ENCODE results near the gene ATP6V0D1. TPM values are rescaled to one million over a fixed set of nuclear protein-coding genes. Genes with fewer than 3 reads are reported as not detected.

Gene ATP6V0D1
- total RNA-seq, 1 donor from 2014 or later = 63.0 TPM

DNA sequence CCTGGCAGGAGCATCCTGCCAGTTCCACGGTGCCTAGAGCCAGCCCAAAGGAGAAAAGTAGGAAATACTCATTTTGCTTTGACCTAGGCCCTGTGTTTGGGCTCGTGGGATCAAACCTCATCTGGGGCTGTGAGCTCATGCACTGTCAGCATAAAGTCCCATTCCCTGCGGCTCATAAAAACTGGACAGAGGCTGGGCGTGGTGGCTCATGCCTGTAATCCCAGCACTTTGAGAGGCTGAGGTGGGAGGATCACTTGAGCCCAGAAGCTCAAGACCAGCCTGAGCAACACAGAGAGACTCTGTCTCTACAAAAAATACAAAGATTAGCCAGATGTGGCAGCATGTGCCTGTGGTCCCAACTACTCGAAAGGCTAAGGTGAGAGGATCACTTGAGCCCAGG lies 17.9 kb downstream of the ATP6V0D1 start:
- DNase-seq = no peak

DNA sequence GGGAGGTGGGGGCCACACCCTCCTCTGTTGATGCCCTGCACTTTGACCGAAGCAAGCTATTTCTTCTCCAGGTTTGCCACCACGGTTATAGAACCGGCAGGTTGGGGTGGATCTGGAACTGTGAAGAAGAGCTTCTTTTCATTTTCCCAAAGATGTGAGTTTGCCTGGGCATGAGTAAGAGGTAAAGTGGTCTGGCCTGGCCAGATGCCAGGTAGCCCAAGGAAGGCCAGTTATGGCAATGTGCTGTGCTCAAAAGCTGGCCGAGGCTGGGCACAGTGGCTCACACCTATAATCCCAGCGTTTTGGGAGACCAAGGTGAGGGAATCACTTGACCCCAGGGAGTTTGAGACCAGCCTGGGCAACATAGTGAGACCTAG lies 18.7 kb downstream of the ATP6V0D1 start:
- no peak for DNase-seq

DNA sequence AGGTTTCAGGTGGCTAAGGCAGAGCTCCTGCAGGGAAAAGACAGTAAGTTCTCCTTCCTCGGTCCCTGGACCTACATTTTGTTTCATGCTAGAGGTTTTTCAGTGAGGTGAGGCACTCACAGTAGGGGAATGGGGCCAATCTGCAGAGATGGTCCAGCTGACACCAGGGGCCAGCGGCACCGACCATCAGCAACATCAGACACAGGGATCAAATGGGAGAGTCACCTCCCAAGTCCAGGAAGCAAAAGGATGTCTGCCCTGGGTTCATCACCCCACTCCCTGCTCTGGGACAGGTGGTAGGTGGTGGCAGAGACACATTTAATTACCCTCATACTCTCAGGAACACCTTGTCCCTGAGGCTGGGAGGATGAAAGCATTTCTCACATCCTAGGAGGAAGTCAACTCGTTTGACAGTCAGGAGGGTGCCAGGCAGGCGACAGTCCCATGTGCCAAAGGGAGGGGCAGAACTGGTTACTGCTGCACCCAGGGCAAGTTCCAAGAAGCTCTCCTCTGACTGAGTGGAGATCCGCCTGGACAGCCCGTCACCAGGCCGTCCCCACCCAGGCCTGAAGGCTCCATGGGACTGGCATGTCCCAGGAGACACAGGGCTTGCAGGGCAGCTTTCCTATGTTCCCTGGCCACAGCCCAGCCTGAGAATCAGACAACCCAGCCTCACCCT lies 19.2 kb downstream of the ATP6V0D1 start:
- DNase-seq = no peak

DNA sequence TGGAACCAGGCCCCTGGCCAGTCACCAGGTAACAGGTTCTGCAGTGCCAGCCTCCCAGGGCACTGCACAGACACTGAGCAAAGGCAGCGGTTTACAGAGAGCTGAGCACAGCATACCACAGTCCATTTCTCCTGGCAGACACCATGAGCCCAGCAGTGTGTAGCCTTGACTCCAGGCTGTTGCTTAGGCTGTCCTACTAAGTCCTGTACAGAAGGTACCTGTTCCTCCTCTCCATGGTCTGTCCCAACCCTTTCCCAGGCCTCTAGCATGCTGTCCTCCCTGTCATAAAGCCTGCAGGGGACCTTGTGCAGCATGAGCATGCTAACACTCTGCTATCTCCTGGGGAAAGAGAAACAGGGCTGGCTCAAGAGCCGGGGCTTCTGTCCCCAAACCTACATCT lies 20.0 kb downstream of the ATP6V0D1 start:
- no peak for DNase-seq

DNA sequence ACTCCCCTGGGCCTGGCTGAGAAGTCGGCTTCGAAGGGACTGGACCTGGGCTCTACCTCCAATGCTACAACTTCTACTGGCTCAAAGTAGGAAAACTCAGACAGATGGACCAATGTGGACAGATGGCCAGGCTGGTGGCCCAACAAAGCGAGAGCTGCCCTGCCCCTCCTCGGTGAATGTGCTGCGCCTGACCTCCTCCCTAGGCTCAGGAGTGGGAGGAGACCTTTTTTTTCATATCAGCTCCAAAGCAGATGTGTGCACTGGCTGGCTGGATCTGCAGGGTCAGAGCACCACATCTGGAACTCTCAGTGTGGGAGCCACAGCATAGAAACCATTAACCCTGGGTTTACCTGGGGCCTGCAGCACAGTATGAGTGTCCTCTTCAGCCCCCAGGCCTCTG lies 20.8 kb downstream of the ATP6V0D1 start:
- DNase-seq = no peak

DNA sequence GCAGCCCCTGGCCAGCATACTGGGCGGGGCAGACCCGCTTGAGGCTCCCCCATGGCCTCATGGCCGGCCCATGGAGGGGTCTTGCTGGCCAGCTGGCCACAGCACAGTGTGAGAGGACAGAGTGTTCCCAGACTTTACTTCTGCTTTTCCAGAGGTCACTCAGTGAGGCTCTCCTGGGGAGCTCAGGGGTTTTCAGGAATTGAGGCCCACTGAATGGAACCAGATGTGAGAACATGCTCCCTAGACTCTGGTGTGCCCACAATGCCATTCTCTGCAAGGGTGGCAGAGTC lies 21.2 kb downstream of the ATP6V0D1 start:
- DNase-seq = no peak

DNA sequence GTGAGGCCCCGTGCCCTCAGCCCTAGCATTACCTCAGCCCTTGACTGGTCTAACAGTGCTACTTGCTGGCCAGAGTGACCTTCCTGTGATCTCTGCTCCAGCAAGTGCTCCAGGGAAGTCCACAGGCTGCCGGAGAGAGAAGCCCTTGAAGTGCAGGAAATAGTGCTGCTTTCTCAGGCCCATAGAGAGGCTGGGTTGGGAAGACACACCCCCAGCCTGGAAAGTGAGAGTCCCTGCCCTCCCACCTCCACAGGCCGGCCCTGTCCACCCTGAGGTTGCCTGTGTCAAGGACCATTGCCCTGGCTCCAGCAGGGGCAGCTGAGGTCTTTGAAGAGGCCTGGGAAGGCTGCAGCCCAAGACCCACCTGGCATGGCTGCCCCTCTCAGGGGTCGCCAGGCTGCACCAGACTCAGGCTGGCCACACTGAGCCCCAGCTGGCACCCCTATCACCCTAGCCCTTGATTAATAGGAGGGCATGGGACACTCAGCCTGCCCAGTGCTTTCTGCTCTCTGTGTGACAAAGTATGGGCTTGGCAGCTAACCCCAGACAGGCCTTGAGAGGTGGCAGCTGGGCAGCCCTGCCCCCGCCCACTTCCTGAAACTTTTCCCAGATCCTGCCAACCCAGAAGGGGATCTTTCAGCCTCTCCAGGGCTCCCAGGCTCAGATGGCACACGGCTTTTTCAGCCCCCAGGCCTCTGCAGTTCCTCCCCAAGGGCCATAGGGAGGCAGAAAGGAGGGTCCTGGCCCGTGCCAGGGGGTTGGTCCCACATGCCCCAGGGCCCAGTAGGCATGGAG lies 21.7 kb downstream of the ATP6V0D1 start:
- DNase-seq = no peak

DNA sequence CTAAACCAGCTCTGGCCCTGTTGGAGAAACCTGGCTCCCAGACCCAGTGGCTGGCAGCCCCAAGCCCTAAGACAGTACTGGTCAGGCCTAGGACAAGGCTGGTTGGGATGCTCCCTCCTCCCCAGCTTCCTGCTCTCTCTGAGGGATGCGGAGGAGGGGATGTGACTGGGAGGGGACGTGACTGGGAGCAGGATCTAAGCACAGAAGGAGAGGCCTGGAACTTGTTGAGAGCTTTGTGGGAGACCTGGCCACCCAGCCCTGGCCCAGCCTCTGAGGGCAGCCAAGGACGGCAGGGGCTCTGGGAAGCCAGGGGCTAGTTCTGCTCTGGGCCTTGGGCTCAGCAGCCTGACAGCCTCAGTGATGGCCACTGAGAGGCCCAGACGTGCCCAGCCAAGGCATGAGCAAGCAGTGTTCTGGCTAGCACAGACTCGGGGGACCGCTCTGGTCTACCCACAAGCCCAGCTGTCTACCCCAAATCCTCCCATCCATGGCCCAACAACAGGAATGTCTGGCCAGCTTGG lies 22.8 kb downstream of the ATP6V0D1 start:
- no peak for DNase-seq

DNA sequence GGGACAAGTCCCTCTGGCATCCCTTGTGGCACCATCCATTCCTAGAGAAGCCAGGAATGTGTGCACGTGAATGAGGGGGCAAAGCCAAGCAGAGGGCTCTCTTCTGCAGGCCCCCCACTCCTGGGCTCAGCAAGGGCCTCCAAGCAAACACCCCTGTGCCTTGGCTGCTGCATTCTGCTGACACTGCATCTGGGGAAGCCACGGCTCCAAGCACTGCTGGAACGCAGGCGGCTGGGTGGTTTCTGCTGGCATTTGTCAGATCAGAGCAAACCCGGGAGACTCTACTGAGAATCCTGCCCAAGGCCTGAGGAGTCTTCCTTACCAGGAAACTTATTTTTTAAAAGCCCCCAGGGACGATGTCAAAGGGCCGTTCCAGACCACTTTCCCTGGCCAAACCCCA lies 23.3 kb downstream of the ATP6V0D1 start:
- DNase-seq = no peak

DNA sequence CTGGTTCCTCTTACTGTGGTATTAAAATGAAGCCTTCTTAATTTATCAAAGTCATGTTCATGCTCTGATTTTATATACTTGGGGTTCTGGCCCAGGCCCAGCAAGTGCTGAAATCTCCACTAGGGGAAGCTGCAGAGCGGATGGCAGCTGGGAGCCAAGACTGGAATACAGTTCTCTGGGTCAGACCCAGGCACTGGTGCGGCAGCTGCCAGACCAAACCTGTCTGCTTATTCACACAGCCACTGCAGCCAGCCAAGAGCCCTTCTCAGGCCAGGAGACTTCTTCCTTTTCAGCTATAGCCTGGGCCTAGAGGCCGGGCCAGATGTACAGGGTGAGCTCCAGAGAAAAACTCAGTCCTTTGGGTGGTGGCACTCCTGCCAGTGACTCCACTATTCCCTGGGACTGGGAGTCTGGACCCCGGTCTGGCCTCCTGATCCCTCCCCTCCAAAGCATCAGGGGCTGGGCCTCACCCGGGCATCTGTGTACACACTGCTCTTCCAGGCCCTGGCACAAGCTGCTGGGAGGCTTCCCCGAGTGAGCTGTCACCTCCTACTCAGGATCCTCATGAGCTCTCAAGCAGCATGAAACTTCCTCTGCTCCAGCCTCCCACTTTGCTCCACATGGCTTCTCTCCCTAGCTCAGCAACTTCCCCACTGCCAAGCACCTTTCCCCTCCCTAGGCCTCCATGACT lies 24.4 kb downstream of the ATP6V0D1 start:
- no peak for DNase-seq

DNA sequence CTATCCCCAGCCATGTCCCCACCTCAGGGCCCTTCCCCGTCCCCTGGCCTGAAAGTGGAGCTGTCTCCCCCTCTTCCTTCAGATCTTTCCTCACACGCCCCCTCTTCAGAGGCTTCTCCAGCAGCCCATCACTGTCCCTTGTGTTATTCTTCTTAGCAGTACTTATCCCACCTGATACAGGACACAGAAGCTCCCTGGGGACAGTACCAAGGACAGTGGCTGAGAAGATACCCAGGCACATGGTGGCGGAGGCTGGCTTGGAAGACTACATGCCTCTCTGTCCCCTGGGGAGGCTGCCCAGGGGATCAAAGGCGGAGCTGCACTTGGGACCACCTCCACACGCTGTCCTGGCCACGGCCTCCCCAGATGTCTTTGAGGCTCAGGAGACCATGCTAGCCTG lies 26.1 kb downstream of the ATP6V0D1 start:
- DNase-seq = no peak

DNA sequence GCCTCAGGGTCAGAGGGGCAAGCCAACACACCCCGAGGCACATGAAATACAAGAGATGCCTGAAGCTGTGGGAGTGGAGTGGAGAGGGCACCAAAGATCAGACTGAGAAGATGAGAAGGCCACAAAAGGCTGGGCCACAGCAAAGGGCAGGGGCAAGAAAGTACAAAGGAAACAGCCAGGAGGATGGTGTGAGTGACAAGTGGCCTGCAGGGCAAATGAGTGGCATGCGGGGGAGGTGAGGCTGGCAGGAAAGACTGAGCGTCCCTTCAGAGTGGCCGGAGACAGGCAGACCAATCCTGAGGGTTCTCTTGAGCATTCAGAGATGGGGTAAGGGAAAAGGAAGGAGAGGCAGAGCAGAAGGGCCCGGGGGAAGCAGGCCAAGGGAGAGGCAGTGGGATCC lies 26.9 kb downstream of the ATP6V0D1 start:
- DNase-seq = no peak

DNA sequence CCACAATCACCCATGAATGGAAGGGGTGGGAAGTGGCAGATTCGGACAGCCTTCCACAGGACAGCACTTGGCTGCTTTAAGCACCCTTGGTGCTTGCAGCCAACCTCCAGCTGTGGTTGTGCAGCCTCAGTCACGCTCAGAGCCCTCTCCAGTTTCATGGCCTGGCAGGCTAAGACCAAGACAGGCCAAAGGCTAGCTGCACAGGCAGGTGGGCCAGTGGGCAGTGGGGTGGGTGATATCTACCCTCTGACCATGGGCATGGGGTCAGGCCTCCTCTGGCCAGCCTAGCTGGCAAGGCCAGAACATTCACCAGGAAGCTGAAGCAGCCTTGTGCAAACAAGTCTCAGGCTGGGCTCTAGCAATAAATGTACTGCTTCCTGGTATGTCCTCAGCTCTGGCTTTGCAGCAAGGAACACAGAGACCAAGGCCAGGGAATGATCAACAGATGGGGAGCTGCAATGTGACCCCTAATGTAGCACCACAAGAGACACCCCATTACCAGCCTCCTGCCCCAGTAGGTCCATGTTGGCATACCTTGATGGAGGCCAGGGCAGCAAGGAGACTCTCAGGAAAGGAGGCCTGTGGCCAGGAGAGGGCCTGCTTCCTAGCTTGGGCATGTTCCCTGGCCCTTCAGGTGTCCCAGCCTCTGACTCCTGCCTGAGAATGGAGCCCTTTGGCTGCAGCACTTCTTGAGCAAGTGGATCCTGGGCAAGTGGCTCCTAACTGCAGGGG lies 29.1 kb downstream of the ATP6V0D1 start:
- no peak for DNase-seq

DNA sequence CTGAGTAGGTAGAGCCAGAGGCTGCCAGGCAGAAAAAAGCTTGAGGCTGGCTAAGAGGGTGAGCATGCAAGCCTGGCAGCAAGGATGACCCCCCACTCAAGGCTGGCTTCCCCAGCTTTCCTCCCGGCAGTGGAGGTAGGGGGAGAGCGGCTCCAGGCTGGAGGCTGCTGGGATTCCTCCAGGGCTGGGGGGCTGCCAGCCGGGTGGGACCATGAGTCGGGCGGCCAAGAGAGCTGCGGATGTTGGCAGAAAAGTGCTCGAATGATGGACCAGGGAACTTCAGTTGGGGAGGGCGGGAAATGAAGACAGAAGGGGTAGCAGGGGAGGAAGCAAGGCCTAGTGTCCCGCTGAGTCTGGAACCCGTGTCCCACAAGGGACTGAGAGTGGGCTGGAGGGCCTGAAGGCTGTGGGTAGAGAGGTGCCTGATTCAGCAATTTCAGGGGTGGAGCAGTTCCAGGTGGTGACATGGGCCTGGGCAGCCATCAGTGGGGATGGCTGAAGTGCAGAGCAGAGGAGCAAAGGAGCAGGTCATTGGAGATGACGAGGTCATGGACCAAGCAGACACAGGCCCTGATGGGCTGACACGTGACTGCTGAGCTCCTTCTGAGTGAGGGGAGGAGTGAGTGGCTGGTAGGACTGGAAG lies 29.8 kb downstream of the ATP6V0D1 start:
- no peak for DNase-seq

DNA sequence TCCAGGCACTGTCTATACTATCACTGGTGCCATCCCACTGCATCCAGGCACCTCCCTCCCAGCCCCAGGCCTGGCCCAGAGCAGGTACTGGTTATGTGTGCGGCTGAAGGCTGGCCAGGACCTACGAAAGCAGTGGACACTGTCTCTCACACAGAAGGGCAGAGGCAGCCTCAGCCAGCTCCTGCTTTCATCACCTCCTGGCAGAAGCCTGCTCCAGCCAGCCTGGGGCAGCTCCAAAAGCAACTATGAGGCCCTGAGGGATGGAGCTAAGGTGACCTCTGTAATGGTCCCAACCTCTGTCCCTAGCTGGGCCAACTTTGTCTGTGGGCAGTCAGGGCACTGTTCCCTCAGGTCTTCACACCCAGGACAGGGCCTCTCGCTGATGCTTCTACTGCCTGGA lies 31.2 kb downstream of the ATP6V0D1 start:
- DNase-seq = no peak

DNA sequence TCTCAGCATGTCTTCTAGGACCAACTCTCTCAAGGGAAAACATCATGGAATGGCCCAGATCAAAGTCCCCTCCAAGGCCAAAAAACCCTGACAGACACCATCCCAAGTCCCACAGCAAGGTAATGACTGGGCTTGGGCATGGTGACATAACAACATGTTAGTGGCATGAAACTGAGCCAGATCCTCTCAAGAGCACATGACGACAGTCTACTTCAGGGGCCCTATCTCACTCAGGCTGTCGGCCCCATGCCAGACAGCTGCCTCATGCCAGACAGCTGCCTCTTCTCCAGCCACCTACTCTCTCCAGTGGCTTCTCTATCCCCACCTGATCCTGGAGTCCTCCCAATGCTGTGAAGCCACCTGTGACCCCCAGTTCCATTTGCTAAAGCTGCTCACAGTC lies 31.6 kb downstream of the ATP6V0D1 start:
- no peak for DNase-seq

DNA sequence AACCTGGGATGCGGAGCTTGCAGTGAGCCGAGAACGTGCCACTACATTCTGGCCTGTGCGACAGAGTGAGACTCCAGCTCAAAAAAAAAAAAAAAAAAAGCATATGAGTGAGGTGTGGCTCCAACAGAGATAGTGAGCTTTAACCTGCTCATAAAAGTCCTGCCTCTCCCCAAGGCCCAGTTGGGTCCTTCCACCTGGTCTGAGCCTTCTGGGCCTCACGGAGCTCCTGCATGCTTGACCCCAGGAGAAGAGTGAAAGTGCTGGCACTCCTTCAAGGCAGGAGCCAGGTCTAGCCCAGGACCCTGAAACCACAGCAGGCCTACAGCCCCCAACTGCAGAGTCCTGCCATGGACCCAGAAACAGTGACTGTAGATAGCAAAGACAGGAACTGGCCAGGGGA lies 32.4 kb downstream of the ATP6V0D1 start:
- no peak for DNase-seq

DNA sequence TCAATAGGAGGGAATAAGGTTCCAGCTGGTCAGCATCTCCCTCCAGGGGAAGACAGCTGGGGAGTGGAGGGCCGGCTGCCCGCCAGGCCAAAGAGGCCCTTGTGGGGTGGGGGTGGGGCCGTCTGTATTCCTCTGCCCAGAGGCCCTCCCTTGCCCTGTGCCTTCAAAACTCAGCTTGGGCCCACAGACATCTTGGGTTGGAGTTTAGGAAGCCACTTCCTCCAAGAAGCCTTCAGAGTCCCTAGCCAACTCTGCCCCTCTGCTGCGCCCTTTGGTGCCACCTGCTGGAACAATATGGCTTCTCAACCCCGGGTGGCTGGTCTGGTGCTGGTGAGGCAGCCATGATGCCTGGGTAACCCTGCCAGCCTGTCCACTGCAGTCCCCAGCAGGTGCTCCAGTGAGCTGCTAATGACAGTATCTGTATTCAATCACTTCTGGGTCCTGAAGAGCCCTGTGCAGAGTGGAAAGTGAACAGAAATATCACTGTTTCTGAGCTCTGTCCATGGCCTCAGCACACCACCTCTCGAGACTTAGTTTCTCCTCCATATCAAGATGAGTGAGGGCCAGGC lies 33.4 kb downstream of the ATP6V0D1 start:
- no peak for DNase-seq

DNA sequence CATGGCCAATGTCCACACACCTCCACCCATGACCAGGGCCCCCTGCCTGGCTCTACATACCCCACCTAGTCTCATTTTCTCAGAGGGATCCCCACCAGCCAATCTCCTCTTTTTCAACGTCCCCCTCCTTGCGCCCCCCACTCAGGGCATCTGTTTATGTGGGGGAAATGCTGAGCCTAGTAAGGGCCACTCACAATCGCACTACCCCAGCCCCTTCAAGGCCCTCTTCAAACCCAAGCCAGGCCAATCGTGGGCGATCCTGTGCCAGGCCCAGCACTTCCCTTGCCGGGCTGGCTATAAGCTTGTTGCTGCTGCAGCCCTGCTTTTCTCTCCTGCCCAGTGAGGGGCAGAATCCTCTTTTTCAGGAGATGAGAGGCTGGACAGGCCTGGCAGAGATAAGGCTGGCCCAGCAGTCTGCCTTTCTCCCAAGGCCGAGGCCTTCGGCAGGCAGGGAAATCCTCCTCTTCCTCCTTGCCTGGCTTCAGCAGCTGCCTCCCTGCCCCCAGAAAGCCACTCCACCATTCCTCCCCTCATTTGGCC lies 33.9 kb downstream of the ATP6V0D1 start:
- no peak for DNase-seq

DNA sequence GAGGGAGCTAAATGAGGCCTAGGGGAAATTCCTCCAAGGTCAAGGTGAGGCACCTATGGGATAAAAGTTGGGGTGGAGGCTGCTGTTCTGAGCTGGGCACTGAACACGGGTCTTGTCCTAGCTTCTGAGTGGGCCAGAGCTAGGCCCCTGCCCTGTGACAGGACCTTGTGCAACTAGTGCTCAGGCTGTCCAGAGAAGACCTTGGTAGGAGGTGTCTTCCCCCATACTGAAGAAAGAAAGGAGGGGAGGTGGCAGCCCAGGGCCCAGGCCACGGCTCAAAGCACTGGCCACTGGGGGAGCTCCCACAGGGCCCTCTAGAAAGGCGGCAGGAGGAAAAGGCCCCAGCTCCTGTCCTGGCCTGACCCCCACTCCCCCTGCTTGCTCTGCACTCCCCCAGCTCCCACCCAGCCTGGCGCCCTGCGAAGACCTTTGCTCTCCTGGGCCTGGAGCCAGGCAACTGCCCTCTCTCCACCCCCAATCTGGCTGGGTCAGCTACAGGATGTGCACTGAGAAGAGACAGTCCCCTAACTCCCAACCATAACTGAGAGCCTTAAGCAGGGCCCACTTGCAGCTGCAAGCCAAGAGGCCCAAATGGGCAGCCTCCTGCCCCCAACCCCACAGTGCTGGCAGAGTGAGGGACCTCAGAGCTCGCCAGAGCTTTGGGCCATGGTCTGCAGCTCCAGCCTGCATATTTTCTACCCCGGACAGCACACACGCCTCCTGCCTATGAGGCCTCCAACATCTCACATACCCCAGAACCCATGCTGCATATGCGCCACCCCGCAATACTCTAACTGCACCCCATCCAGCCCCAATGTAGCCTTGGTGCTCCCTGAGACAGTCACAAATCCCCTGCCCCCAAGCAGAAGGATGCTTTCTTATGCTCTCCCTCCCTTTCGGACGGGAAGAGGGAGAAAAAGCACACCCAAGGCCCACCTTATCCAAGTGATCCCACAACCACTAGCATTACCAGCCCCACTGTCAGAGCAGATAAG lies 34.7 kb downstream of the ATP6V0D1 start:
- DNase-seq = no peak

Data from occipital lobe (tissue), 2 donors.